HCEC 1CT (cell line): ENCODE measurements around the gene VWA7.
"Not testable (repeated sequence)": the region's sequence is repeated elsewhere in the genome, so short reads cannot be mapped to it uniquely, and the experiment has no call there.

Experiments
- DNase-seq: peaks from one replicate; pipeline ENCODE4 v3.0.0-alpha.2; 2017

The VWA7 gene, protein sequence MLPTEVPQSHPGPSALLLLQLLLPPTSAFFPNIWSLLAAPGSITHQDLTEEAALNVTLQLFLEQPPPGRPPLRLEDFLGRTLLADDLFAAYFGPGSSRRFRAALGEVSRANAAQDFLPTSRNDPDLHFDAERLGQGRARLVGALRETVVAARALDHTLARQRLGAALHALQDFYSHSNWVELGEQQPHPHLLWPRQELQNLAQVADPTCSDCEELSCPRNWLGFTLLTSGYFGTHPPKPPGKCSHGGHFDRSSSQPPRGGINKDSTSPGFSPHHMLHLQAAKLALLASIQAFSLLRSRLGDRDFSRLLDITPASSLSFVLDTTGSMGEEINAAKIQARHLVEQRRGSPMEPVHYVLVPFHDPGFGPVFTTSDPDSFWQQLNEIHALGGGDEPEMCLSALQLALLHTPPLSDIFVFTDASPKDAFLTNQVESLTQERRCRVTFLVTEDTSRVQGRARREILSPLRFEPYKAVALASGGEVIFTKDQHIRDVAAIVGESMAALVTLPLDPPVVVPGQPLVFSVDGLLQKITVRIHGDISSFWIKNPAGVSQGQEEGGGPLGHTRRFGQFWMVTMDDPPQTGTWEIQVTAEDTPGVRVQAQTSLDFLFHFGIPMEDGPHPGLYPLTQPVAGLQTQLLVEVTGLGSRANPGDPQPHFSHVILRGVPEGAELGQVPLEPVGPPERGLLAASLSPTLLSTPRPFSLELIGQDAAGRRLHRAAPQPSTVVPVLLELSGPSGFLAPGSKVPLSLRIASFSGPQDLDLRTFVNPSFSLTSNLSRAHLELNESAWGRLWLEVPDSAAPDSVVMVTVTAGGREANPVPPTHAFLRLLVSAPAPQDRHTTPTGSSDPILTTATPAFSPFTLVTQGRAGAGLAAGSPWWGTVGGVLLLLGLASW

GRCh38 chr6:31776989-31777666 lies at the start of gene VWA7:
TSS of gene VWA7 (minus strand) at chr6:31777328. CDS start at chr6:31776779, 549 bp downstream.
- DNase-seq, result peak; percentile 54

GRCh38 chr6:31826793-31827285 lies 49.7 kb upstream of the VWA7 start:
- DNase-seq, result peak; percentile 87

DNA sequence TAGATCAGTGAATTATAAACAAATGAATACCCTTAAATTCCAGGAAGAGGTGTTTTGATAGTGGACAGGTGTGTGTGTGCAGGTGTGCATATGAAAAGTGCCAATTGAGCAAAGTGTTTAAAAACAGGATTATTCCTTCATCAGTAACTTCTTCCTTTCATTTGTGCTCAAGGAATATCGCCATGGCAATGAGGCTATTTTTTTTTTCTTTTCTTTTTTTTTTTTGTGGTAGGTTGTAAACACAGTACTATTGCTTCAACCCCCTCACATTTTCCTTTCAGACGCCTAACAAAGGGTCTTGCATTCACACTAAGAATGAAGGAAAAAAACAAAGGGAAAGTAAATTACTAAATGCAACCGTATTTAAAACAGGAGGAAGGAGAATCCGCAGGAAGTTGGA lies 48.4 kb upstream of the VWA7 start:
- no peak for DNase-seq

DNA sequence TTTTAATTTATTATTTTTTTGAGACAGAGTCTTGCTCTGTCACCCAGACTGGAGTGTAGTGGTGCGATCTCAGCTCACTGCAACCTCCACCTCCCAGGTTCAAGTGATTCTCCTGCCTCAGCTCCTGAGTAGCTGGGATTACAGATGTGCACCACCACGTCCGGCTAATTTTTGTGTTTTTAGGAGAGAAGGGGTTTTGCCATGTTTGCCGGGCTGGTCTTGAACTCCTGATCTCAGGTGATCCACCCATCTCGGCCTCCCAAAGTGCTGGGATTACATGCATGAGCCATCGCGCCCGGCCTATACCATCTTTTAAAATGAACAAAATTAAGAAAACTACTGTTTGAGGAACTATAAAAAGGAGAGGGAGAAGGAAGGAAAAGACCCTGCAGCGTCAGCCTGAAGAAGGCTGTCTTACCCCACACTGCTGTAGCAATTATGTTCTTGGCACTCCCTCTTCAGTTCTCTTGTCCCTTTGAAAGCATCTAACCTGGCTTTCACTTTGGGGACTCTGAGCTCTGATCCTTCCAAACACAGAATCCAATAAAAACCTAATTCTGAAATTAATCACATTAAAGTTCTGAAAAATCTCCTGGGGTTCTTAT lies 46.6 kb upstream of the VWA7 start:
- not testable (repeated sequence) for DNase-seq

DNA sequence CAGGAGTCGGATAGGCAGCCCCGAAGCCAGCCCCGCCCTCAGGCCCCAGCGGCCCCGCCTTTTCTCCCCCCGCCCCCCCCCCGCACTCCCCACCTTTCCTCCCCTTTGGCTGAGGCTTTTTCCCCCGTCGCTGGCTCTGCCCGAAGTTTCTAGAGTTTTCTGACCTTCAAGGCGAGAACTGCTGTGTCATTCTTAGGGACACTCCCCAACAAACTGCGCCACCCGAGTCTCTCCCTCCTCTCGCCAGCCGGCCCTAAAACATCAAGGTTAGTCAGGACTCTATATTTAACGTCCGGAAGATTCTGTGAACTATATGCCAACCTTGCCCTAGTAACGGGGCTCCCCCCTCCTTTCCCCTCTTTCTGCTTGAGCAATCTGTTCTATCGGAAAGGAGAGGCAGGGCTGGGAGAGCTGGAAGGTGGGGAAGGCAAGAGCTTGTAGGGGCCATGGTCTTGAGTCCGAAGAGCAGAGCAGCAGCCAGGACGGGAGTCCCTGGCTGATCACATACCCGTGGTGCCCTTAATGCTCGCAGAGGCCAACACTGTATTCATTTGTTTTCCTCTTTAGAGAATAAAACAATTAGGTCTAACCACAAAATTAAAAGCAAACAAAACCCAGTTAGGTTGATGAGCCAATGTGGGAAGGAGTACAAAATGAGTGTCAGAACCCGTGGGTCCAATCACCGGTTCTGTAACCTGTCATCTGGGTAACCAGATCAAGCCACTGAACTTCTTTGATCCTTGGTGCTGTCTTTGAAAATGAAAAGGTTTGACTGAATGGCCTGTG lies 45.1 kb upstream of the VWA7 start:
- DNase-seq, result peak; percentile 77

GRCh38 chr6:31821301-31822035 lies 44.3 kb upstream of the VWA7 start:
- DNase-seq, result peak; percentile 42

DNA sequence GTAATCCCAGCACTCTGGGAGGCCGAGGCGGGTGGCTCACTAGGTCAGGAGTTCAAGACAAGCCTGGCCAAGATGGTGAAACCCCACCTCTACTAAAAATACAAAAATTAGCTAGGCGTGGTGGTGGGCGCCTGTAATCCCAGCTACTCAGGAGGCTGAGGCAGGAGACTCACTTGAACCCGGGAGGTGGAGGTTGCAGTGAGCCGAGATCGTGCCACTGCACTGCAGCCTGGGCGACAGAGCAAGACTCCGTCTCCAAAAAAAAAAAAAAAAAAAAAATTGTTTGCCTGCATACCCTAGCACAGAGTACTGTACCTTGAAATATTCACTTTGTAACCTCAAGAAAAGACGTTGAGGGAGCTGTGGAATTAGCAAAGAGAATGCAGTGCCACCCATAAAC lies 43.3 kb upstream of the VWA7 start:
- DNase-seq, result not testable (repeated sequence)

- DNase-seq, result no peak
Measured at GRCh38 chr6:31819871-31820299, 42.8 kb upstream of the VWA7 start.

DNA sequence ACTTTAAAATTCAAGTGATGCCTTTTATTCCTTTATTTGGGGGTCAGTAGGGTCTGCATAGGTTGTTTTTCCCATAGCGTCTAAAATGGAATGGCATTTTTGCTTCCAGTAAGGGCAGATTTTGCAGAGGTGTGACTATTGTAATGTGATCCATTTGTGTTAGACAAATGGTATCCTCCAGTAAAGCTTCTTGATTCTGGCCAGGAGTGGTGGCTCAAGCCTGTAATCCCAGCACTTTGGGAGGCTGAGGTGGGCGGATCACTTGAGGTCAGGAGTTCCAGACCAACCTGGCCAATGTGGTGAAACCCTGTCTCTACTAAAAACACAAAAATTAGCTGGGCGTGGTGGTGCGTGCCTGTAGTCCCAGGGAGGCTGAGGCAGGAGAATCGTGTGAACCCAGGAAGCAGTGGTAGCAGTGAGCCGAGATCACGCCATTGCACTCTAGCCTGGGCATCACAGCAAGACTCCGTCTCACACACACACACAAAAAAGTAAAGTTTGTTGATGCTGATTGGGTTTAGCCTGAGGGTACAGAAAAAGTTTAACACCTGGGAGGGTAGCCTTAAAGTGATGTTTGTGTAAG lies 40.9 kb upstream of the VWA7 start:
- not testable (repeated sequence) for DNase-seq

DNA sequence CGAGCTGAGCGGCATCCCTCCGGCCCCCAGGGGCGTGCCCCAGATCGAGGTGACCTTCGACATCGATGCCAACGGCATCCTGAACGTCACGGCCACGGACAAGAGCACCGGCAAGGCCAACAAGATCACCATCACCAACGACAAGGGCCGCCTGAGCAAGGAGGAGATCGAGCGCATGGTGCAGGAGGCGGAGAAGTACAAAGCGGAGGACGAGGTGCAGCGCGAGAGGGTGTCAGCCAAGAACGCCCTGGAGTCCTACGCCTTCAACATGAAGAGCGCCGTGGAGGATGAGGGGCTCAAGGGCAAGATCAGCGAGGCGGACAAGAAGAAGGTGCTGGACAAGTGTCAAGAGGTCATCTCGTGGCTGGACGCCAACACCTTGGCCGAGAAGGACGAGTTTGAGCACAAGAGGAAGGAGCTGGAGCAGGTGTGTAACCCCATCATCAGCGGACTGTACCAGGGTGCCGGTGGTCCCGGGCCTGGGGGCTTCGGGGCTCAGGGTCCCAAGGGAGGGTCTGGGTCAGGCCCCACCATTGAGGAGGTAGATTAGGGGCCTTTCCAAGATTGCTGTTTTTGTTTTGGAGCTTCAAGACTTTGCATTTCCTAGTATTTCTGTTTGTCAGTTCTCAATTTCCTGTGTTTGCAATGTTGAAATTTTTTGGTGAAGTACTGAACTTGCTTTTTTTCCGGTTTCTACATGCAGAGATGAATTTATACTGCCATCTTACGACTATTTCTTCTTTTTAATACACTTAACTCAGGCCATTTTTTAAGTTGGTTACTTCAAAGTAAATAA lies 40.2 kb upstream of the VWA7 start:
- DNase-seq, result not testable (repeated sequence)

DNA sequence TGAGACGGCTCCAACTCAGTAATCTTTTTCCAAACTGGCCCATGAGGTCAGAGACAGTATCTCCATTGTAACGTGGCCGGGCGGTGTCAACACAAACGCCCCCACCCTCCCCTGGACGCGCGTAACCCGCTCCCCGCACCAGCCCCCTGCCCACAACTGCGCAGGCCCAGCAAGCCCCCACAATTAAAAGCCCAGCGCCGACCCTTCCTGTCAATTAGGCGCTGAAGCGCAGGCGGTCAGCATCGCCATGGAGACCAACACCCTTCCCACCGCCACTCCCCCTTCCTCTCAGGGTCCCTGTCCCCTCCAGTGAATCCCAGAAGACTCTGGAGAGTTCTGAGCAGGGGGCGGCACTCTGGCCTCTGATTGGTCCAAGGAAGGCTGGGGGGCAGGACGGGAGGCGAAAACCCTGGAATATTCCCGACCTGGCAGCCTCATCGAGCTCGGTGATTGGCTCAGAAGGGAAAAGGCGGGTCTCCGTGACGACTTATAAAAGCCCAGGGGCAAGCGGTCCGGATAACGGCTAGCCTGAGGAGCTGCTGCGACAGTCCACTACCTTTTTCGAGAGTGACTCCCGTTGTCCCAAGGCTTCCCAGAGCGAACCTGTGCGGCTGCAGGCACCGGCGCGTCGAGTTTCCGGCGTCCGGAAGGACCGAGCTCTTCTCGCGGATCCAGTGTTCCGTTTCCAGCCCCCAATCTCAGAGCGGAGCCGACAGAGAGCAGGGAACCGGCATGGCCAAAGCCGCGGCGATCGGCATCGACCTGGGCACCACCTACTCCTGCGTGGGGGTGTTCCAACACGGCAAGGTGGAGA lies 38.1 kb upstream of the VWA7 start, which contains the start of the genes HSPA1A and HSPA1L:
Gene HSPA1A (plus strand): TSS at position 519 of the 814 bp plus-strand sequence. CDS start 214 bp downstream, at position 733.
Gene HSPA1L (minus strand): TSS at position 259 of the 814 bp plus-strand sequence. CDS start 3,311 bp downstream, outside the sequence.
- peak; percentile 96 for DNase-seq

GRCh38 chr6:31814677-31815024 lies 37.5 kb upstream of the VWA7 start:
- peak; percentile 99 for DNase-seq

DNA sequence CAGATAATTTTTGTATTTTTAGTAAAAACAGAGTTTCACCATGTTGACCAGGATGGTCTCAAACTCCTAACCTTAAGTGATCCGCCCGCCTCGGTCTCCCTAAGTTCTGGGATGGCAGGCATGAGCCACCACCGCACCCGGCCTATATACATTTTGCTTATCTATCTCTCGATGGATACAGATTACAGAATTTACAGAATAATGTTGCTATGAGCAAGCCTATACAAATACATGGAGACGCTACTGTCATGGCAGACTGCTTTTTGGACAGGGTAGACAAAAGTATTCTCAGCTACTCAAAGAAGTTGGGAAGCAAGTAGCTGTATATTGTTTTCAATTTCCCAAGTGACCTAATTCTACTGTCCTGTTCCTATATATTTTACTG lies 36.3 kb upstream of the VWA7 start:
- no peak for DNase-seq

DNA sequence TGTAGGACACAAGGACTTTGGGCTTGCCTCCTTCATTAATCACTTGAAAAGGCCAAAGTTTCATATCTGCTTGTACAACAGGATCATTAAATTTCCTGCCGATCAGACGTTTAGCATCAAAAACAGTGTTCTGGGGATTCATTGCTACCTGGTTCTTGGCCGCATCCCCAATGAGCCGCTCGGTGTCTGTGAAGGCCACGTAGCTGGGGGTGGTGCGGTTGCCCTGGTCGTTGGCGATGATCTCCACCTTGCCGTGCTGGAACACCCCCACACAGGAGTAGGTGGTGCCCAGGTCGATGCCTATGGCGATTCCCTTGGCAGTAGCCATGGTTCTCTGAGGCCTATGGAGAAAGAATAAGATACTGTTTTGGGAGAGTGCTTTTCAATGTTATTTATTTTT lies 34.5 kb upstream of the VWA7 start:
- no peak for DNase-seq

- DNase-seq, result not testable (repeated sequence)
Measured at GRCh38 chr6:31808599-31808998, 31.5 kb upstream of the VWA7 start.

DNA sequence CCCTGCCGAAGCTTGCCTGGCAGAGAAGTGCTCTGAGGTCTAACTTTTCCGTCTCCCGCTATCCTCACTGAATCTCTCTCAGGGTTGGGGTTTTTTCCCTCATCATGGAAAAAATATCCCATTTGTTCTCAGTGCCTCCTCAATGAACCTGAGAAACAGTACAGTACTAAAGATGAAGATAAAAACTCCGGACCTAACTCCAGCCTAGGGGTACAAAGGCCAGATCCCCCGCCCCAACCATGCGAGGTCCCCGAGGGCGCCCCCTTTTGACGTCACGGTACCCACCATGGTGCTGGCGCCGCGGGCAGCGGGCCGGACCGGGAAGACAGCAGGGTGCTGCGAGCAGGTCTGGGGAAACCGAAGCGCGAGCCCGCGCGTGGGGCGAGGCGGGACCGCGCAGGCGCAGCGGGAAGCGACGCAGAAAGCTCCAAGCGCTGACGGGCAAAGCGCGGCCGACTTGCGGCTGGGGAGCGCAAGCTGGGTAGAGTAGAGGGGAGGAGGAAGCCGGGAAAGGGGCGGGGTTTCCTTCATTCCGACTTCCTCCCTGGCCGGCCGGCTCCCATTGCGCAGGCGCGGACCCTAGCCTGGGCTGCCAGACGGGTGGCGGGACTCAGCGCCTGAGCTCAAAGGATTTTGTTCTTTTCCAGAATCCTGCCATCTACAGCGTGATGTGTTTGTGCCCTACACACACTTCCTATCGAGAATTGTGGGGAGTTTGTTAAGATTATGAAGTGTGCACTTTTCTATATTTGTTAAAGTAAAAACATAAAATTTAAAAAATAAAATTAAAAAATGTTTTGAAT lies 29.5 kb upstream of the VWA7 start, which contains the start of gene LSM2:
Gene LSM2 (minus strand): TSS at position 497 of the 803 bp plus-strand sequence. CDS start 209 bp downstream, at position 288.
- peak; percentile 95 for DNase-seq

- DNase-seq, result no peak
Measured at GRCh38 chr6:31805939-31806469, 28.9 kb upstream of the VWA7 start.
